ENCODE data around the gene OFD1. TPM values are rescaled to one million over a fixed set of nuclear protein-coding genes. Genes with fewer than 3 reads are reported as not detected.

Gene OFD1
- total and polyA plus RNA-seq, 12 donors = 5.6 to 129 (median 16.9) TPM

GRCh38 chrX:13790206-13791131, 55.9 kb downstream of the OFD1 start:
- no peak overlapping the region for H3K27ac ChIP-seq
- no peak for DNase-seq
- no peaks in the 10 kb centered on the region for H3K9me3 ChIP-seq (replicated peaks in 1 of 3)
- peaks cover 5% of the 10 kb centered on the region for H3K27me3 ChIP-seq
- no peaks in the 10 kb centered on the region for H3K36me3 ChIP-seq (replicated peaks in 1 of 2)
- intact Hi-C loops (cut with DNase I) = no loop called here
- H3K4me1 ChIP-seq (replicated peaks in 1 of 2) = no peaks in the 10 kb centered on the region
- WGBS, 4 donors = 52 to 77% (median 63%) methylated on average over 4 to 6 of the region's 6 CpGs
- no peak overlapping the region for H3K4me3 ChIP-seq
- TF ChIP-seq POLR2A (IDR thresholded peaks at IDR 0.05) = no peak
- TF ChIP-seq, protein P1, sequence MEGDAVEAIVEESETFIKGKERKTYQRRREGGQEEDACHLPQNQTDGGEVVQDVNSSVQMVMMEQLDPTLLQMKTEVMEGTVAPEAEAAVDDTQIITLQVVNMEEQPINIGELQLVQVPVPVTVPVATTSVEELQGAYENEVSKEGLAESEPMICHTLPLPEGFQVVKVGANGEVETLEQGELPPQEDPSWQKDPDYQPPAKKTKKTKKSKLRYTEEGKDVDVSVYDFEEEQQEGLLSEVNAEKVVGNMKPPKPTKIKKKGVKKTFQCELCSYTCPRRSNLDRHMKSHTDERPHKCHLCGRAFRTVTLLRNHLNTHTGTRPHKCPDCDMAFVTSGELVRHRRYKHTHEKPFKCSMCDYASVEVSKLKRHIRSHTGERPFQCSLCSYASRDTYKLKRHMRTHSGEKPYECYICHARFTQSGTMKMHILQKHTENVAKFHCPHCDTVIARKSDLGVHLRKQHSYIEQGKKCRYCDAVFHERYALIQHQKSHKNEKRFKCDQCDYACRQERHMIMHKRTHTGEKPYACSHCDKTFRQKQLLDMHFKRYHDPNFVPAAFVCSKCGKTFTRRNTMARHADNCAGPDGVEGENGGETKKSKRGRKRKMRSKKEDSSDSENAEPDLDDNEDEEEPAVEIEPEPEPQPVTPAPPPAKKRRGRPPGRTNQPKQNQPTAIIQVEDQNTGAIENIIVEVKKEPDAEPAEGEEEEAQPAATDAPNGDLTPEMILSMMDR (IDR thresholded peaks at IDR 0.05) = no peak

- Histone ChIP-seq H3K27me3 (peaks cover 5% of the 10 kb centered on the region), H3K27ac (no peak overlapping the region), H3K36me3 (replicated peaks in 1 of 2) (no peaks in the 10 kb centered on the region), H3K4me1 (replicated peaks in 1 of 2) (no peaks in the 10 kb centered on the region), H3K9me3 (replicated peaks in 1 of 3) (no peaks in the 10 kb centered on the region), H3K4me3 (no peak overlapping the region)
- no peak for DNase-seq
- intact Hi-C loops (cut with DNase I) = no loop called here
- 83 to 94% (median 90%) methylated on average over 2 of the region's 2 CpGs for WGBS, 4 donors
- no peak for TF ChIP-seq POLR2A (IDR thresholded peaks at IDR 0.05)
- TF ChIP-seq, protein P1 (IDR thresholded peaks at IDR 0.05) = no peak
Observed at GRCh38 chrX:13791145-13791544, 56.6 kb downstream of the OFD1 start.

- no peaks in the 10 kb centered on the region for H3K4me1 ChIP-seq (replicated peaks in 1 of 2)
- peaks cover 5% of the 10 kb centered on the region for H3K27me3 ChIP-seq
- no peak overlapping the region for H3K27ac ChIP-seq
- H3K4me3 ChIP-seq = no peak overlapping the region
- H3K9me3 ChIP-seq (replicated peaks in 1 of 3) = no peaks in the 10 kb centered on the region
- H3K36me3 ChIP-seq (replicated peaks in 1 of 2) = no peaks in the 10 kb centered on the region
- TF ChIP-seq POLR2A (IDR thresholded peaks at IDR 0.05) = no peak
- TF ChIP-seq, protein P1 (IDR thresholded peaks at IDR 0.05) = no peak
- no peak for DNase-seq
- intact Hi-C loops (cut with DNase I) = no loop called here
- WGBS, 4 donors = 38 to 71% (median 40%) methylated on average over 2 of the region's 2 CpGs
Observed at GRCh38 chrX:13791559-13791958, 57.0 kb downstream of the OFD1 start.

GRCh38 chrX:13793897-13794296, 59.3 kb downstream of the OFD1 start:
- no peaks in the 10 kb centered on the region for H3K36me3 ChIP-seq (replicated peaks in 1 of 2)
- 75 to 92% (median 80%) methylated on average over 2 of the region's 2 CpGs for WGBS, 4 donors
- H3K4me3 ChIP-seq = no peak overlapping the region
- intact Hi-C loops (cut with DNase I) = no loop called here
- no peak for DNase-seq
- no peaks in the 10 kb centered on the region for H3K4me1 ChIP-seq (replicated peaks in 1 of 2)
- peaks cover 5% of the 10 kb centered on the region for H3K27me3 ChIP-seq
- H3K9me3 ChIP-seq (replicated peaks in 1 of 3) = no peaks in the 10 kb centered on the region
- H3K27ac ChIP-seq = no peak overlapping the region
- no peak for TF ChIP-seq POLR2A (IDR thresholded peaks at IDR 0.05)
- TF ChIP-seq, protein P1 (IDR thresholded peaks at IDR 0.05) = no peak
